Lower lobe of right lung (tissue), 2 donors: ENCODE results near the gene KMT5C. TPM values are rescaled to one million over a fixed set of nuclear protein-coding genes. Genes with fewer than 3 reads are reported as not detected.

Experiments
- ATAC-seq, 2 donors: fragments of 200-7000 bp; cut with Tn5 transposase; one replicate each; pipeline ENCODE4 v1.9.1; 2020 to 2022; ENCODE audit warnings: mild to moderate bottlenecking in 2 of 2, moderate library complexity in 2 of 2
- DNase-seq: peaks from one replicate; pipeline ENCODE4 v3.0.0-alpha.2; 2020
- H3K27ac ChIP-seq: fragments of 200-600 bp; one replicate; pipeline ENCODE4 v1.8.0; 2022
- H3K27me3 ChIP-seq: fragments of 200-600 bp; one replicate; pipeline ENCODE4 v1.8.0; 2022; ENCODE audit warnings: low read depth
- H3K36me3 ChIP-seq: fragments of 200-600 bp; one replicate; pipeline ENCODE4 v1.8.0; 2022; ENCODE audit warnings: mild to moderate bottlenecking
- H3K4me1 ChIP-seq: fragments of 200-600 bp; one replicate; pipeline ENCODE4 v1.8.0; 2022
- H3K4me3 ChIP-seq: fragments of 200-600 bp; one replicate; pipeline ENCODE4 v1.8.0; 2022; ENCODE audit warnings: mild to moderate bottlenecking
- H3K9me3 ChIP-seq: fragments of 200-600 bp; one replicate; pipeline ENCODE4 v1.8.0; 2022
- CTCF ChIP-seq: fragments of 200-600 bp; IDR thresholded peaks from one replicate; pipeline ENCODE4 v1.8.0; 2022; ENCODE audit warnings: antibody characterized with exemption, mild to moderate bottlenecking
- intact Hi-C: fragments of 100-400 bp; cut with DNase I; formaldehyde crosslinking; loops from one replicate; pipeline ENCODE4 v1.11.0; 2022
- total RNA-seq: library from RNA; stranded (reverse); fragmentation: NEBNext Ultra II Directional; extraction: Animal tissue kit (Norgen Biotek cat#: 25700); gene quantifications from one replicate; pipeline ENCODE4 v1.2.1, GENCODE V29; 2021
- donor health status: DM: no; HTN: yes; CAD: no; lungs with severe emphysema.

Gene KMT5C
- total RNA-seq, 1 donor from 2014 or later = 14.7 TPM

GRCh38 chr19:55372316-55373081 is 32.8 kb downstream of the KMT5C start:
- intact Hi-C loops = no loop called here
- TF ChIP-seq CTCF = no peak
- H3K27ac ChIP-seq = no peak overlapping the region
- DNase-seq (no peak), ATAC-seq (no peak)
- no peak overlapping the region for H3K4me3 ChIP-seq
- no peaks in the 10 kb centered on the region for H3K9me3 ChIP-seq
- no peaks in the 10 kb centered on the region for H3K36me3 ChIP-seq
- peaks cover 64% of the 10 kb centered on the region for H3K27me3 ChIP-seq
- H3K4me1 ChIP-seq = peaks cover 7% of the 10 kb centered on the region

GRCh38 chr19:55373306-55373992 is 33.8 kb downstream of the KMT5C start:
- Histone ChIP-seq H3K9me3 (no peaks in the 10 kb centered on the region), H3K36me3 (no peaks in the 10 kb centered on the region), H3K4me1 (peaks cover 7% of the 10 kb centered on the region), H3K27ac (no peak overlapping the region), H3K4me3 (no peak overlapping the region), H3K27me3 (peaks cover 63% of the 10 kb centered on the region)
- DNase-seq (no peak), ATAC-seq (no peak)
- intact Hi-C loops = no loop called here
- TF ChIP-seq CTCF = no peak

DNA sequence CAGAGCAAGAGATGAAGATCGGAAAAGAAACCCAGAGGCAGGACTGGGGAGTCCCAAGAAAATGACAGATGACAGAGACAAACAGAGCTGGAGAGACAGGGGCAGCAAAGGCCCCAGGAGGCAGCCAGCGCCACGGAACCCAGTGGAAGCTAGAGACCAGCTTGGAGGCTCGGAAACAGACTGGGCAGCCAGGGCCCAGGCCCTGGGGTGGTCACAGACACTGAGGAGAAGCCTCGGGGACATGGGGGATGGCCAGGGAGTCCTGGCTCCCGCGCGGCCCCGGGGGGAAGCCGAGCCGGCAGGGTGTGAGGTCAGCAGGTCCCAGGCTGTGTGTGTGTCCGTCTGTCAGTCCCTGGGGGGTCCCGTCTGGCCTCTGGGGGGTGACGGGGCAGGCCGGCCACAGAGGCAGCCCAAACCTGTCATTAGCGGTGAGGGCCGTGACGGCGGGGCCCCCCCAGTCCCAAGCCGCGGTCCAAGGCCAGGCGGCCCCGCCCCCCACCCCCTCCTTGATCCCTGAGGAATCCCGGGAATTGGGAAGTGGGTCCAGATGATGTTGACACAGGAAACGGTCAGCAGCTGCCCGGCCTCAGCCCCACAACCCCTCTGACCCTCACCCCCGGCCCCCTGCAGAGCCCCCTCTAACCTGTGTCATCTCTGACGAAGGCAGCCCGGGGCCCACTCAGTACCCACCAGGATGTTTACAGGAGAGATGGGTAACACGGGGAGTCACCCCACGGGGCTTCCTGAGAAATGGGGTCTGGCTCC is 34.5 kb downstream of the KMT5C start:
- DNase-seq = no peak
- TF ChIP-seq CTCF = no peak
- H3K27ac ChIP-seq = no peak overlapping the region
- H3K4me1 ChIP-seq = peaks cover 7% of the 10 kb centered on the region
- peaks cover 56% of the 10 kb centered on the region for H3K27me3 ChIP-seq
- H3K36me3 ChIP-seq = no peaks in the 10 kb centered on the region
- no peak overlapping the region for H3K4me3 ChIP-seq
- intact Hi-C loops = no loop called here
- no peaks in the 10 kb centered on the region for H3K9me3 ChIP-seq
- peak in 1 of 2 donors; percentile 12 for ATAC-seq

- no peak for ATAC-seq
- DNase-seq = no peak
- Histone ChIP-seq H3K27ac (no peak within 1 kb of the TSS), H3K36me3 (no peaks in the 10 kb centered on the region), H3K4me3 (no peak within 1 kb of the TSS), H3K27me3 (peaks cover 36% of the 10 kb centered on the region), H3K4me1 (peaks cover 7% of the 10 kb centered on the region), H3K9me3 (no peaks in the 10 kb centered on the region)
- intact Hi-C loops = no loop called here
- no peak for TF ChIP-seq CTCF
Observed at GRCh38 chr19:55376241-55376933, 36.7 kb downstream of the KMT5C start, which contains the start of gene TMEM190. TSS of gene TMEM190 (plus strand) at chr19:55376826. CDS start at chr19:55376854, 28 bp downstream.
